Osteoblast (primary cell): ENCODE data around the gene DEK. TPM values are rescaled to one million over a fixed set of nuclear protein-coding genes. Genes with fewer than 3 reads are reported as not detected.

ENCODE experiments used
- small RNA-seq: library from RNA; depleted of rRNA; stranded (forward); fragments of <200 nt; gene quantifications from one replicate; pipeline ENCODE3, GENCODE V24; 2012
- total RNA-seq: library from RNA; depleted of rRNA; stranded (reverse); fragments of >200 nt; gene quantifications from 2 replicates; pipeline ENCODE4 v1.2.3, GENCODE V29; 2012

Gene DEK
- total RNA-seq, 1 donor = 102 TPM

Small RNA genes lying within 50 kb of the gene (small RNA-seq; reads per million reads assigned to genes)
- not detected for gene AL138825.1
- not detected for gene RF00019
- gene RNU6-263P = not detected

Other genes with a start within 250 kb of the DEK start
- gene NHLRC1, start 141.9 kb downstream of the DEK start, total RNA-seq = 2.4 and 2.9 TPM in 2 replicates
- gene TPMT, start 109.5 kb downstream of the DEK start, total RNA-seq = 11.9 and 13.0 TPM in 2 replicates
- gene KDM1B, start 109.1 kb downstream of the DEK start, total RNA-seq = 17.7 and 18.6 TPM in 2 replicates
- 4.4 and 5.8 TPM in 2 replicates for gene RNF144B, start 122.8 kb upstream of the DEK start, total RNA-seq